Measurements from ENCODE around the gene CDK6.

The CDK6 gene

DNA sequence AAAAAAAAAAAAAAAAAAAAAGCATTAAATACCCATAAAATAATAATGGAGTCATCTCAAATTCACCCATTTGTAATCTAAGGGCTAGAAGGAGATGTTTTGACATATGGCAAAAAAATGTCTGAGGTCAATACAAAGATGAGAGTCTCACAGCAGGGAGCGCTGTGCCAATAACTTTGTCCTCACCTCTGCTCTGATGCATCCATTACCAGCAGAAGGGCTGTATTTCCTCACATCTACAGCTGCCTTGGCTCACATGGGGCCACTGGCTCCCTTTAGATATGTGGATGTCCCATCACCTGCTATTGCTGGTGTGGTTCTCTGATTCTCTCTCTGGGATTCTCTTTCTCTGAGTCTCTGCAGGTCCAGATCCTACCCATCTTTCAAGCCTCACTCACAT, 155.9 kb downstream of the CDK6 start:
- no peak for DNase-seq (ENCODE audit: low read depth)

DNA sequence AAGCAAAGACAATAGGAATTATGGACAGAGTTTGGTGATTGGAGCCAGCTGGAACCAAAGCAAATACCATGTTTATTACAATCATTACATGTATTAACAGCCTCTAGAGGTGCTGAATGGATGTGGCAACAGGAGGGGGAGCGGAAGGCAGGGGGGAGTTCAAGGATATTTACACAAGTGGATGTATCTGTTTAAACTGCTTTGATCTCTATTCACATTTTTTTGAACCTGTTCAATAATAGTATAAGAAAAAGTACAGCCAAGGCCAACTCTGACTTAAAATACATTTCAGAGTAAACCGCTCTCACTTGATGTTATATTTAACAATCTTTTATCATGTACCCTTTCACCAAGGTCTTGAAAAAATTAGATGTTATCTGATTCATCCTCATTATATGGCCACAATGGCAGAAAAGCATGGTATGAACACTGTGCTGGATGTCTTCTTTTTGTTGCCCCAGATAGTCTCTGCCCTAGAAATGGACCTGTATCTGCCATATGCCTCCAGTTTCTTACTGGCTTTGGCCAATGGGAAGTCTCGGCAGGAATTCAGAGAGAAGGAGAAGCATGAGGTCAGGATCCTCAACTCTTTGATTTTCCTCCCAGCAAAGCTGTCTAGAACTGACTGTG, 158.0 kb downstream of the CDK6 start:
- DNase-seq (ENCODE audit: low read depth): no peak

DNA sequence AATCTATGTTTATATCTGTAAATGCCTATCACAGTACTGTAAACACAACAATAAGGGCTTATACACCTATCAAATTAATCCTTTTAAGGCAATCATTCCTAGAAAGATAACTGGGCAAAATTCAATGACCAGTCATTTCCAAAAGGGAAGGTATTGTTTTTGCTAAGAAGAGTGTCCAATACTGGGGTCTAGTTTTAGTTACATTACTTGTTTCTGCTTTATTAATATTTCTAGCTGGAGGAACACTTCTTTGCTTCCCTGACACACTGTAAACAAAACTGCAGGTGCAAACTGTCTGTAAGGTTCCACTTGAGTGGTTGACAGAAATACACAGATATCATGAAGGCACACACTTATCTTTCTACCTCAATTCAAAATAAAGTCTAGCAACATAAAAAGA, 162.0 kb downstream of the CDK6 start:
- DNase-seq (ENCODE audit: low read depth): no peak

DNA sequence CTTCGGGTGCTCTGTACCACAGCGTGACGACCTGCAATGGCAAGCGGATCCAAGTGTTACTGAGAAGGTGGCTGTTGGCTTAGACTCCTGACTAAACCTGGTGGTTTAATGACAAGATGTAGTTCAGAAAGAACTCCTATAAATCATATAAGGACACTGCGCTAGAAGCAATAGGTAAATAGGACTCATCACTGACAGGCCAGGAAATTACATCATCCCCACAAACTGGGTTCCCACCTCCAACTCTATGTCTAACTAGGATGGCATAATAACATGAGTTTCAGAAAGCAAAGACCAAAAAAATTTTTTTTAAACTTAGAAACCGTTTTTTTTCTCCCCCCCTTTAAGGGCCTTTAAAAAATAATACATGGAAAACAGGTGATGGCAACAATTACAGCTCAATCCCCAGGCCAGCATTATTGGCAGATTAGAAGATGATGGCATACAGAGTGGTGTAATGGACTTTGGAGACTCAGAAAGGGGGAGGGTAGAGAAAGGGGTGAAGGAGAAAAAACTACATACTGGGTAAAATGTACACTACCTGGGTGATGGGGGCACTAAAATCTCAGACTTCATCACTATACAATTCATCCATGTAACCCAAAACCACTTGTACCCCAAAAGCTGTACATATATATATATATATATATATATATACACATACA, 164.7 kb downstream of the CDK6 start:
- no peak for DNase-seq (ENCODE audit: low read depth)

DNA sequence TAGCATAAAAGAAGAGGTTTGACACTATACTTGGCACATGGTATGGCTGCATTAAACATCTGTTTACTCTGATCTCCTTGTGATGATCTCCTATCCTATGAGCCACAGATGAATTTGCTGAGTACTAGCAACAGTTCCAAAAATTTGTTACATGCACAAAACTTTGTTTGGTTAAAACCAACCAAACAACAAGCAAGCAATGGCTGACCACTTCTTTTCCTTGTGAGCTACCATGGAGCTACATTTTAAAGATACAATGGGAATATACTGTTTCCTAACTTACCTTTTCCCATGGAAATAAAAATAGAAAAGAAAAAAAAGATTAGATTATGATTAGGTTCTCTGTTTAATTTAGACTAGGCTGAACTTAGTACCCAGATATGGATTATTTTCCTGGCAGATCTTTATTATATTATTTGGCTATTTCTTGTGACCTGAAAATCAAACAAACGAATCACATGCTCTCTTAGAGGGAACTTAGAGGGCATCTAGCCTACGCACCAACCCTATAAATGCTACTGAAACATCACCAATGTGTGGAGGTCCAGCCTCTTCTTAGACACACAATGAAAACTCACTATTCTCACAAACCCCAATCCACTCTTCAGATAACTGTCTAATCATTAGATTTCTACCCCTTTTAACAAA, 166.0 kb downstream of the CDK6 start:
- no peak for DNase-seq (ENCODE audit: low read depth)

DNA sequence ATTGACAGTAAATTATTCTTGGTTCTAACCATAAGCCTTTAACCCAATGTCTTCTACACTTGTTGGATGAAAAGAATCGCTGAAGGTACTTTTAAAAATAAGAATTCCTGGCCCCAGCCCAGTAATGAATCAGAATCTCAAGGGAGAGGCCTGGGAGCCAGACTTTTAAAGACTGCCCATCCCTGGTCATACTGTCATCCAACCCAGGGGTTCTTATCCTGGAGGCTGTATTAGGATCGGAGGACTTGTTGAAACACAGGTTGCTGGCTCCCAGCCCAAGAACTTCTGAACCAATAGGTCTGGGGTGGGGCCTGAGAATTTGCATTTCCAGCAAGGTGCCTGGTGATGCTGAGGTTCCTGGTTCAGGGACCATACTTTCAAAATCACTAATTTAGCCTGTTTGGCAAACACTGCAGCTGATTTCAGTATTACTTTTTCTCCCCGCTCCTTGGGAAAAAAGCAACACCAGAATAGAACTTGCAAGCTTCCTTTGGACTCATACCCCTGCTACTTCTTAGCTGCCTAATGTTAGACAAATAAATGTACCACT, 166.7 kb downstream of the CDK6 start:
- no peak for DNase-seq (ENCODE audit: low read depth)

DNA sequence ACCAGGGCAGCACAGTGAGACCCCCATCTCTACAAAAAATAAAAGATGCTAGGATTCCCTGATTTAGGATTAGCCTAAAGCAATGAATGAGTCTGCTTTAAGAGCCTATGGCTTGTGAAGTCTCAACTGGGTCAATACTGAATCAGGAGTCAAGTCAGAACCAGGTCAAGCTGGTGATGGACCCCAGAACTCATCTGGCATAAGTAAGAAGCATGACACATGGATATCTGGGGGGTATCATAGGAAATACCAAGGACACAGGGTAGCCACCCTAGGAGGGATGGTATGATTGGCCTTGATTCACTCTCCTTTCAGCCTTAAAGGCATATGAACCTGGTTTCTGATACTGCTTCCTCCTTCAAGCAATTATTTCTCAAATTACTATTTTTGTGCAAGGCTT, 167.8 kb downstream of the CDK6 start:
- no peak for DNase-seq (ENCODE audit: low read depth)

DNA sequence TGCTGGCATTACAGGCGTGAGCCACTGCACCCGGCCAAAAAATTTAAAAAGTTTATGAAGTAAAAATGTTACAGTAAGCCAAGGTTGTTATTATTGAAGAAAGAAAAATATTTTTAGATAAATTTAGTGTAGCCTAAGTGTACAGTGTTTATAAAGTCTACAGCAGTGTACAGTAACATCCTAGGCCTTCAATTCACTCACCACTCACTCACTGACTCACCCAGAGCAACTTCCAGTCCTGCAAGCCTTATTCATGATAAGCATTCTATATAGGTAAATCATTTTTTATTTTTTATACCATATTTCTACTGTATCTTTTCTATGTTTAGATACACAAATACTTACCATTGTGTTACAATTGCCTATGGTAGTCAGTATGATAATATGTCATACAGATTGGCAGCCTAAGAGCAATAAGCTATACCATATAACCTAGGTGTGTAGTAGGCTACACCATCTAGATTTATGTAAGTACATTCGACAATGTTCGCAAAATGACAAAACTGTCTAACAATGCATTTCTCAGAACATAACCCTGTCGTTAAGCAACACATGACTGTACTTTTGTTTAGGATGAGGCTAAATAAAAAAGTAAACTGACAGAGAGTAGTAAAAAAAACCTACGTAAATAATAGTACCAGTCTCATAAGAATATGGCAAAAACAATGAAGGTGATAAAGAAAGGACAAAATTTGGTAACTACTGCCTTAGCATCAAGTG, 168.4 kb downstream of the CDK6 start:
- no peak for DNase-seq (ENCODE audit: low read depth)

DNA sequence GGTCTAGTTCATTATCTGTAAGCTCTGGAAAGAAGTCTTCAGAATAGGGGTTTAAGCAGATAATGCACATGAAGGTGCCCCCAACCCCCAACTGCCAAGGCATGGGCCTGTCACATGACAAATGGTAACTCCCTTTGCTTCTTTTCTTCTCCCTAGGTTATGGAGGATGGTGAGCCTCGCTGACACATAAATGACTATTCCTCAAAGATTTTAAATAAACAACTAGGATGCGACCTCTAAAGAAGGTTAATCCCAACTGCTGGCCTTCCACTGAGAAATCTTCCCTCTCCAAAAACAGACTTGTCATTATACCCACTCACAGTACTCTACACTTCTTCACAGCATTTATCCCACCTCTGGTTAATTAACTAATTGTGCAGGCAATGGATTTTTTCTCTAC, 170.4 kb downstream of the CDK6 start:
- DNase-seq (ENCODE audit: low read depth): no peak

DNA sequence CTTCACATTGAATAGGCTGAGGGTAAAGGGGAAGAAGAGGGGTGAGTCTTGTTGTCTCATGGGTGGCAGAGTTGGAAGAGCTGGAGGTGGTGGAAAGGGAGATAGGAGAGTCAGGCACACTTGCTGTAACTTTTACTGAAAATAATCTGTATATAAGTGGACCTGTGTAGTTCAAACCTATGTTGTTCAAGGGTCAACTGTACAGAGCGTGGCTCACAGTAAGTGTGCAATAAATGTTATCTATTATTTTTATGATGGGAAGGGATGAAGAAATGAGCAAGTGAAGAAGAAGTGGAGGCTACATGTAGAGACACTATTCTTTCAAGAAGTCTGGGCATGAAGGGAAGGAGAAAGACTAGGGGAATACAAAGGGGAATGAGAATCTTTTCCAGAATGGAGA, 174.7 kb downstream of the CDK6 start:
- DNase-seq (ENCODE audit: low read depth): no peak

DNA sequence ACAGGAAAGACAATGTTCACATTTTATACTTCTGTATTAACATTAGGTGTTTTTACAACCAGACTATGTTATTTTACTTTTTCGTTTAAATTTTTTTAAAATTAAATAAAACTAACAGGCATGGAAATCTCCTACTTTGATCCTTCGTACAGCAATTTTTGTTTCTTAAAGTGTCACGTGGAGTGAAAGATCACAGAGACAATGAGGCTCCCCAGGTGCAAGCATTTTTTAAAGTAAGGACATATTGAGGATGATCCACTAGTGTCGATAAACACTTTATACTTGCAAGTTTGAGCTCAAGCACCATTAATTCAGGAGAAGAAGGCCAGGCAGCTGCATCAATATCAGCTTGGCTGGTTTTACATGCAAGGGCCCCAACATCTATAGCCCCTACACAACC, 177.7 kb downstream of the CDK6 start:
- DNase-seq (ENCODE audit: low read depth): no peak

DNA sequence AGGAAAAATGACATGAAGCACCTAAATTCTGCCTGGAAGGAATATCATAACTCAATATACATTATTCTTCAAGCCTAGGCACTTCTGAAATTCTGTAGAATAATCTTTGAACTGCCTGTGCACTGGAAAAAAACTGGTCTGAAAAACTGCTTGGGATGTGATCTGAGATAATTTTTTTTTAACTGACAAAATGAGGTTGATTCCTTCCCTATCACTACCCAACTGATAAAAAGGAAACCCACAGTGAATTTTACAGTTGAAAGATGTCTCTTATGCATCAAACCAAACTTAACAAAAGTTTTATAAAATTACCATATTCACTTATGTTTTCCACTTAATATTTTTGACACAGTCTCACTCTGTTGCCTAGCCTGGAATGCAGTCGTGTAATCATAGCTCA, 179.0 kb downstream of the CDK6 start:
- DNase-seq (ENCODE audit: low read depth): no peak

DNA sequence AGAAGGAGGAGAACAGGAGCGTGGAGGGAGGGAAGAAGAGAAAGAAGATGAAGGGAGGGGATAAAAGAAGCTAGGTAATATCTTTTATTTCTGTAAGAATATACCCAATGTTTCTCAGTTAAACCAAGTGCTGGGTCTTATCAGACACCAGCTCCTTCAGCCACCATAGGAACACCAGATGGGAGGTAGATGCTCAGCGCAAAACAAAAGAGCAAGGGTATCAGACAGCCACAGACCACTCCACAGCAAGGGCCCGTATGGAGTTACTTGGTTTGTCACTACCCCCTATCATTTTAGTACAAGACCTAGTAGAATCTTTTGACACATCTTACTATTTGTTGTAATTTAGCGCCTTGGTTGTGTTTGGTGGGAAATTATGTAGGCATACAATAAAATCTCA, 180.3 kb downstream of the CDK6 start:
- no peak for DNase-seq (ENCODE audit: low read depth)

DNA sequence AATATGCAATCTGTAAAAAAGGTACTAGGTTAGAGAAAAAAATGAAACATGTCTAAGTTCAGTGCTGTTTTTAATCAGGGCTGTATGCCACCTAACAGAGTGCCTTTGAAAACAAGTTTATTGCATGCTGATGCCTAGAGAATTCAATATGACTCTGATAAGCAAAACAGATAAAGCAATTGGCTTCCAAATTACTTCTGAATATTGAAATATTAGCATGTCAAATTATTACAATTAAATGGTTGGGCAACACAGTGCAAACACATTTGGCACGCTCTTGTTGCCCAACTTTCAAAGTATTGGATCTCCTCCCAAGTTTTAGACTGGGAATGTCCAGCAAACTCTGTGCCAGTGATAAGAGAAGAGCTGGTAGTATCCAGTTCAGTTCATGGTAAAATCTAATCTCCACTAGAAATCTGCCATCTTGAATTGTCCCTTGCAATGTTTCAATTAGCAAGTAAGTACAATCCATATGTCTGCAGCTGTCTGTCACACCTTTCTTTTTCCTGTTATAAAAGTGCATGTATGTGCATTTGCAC, 181.0 kb downstream of the CDK6 start:
- DNase-seq (ENCODE audit: low read depth): no peak

DNA sequence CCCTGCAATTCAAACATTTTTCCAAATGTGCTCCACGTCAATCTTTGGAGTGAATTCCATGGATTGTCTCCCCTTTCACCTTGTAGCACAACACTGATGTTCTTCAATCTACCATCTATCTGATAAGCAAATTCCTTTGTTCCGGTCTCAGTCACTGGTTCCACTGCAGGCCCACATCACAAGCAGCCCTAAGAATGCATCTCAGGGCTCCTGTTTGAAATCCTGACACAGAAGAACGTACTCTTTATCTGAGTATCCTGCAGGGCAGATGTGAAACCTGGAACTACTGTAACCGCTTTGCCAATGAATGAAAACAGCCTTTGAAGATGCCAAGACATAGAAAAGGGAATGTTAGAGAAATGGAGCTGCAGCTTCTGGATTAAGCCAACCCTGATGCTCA, 183.2 kb downstream of the CDK6 start:
- DNase-seq (ENCODE audit: low read depth): no peak

DNA sequence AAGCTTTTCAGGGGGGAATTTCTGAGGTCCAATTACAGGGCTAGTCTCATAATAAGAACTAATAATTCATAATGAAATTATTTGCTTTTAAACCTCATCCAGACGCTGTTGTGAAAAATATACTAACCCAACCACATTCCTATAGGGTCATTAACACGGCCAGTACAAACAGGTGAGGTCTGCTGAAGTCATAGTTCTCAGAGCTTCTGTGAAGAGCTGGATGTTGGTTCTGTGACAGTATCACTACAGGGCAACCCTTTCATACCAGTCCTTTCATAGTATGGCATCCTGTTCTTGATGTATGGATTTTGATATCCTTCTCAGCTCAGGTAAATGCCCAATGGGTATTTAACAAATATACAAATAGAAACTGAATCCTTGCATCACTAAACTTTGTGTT, 183.8 kb downstream of the CDK6 start:
- no peak for DNase-seq (ENCODE audit: low read depth)

DNA sequence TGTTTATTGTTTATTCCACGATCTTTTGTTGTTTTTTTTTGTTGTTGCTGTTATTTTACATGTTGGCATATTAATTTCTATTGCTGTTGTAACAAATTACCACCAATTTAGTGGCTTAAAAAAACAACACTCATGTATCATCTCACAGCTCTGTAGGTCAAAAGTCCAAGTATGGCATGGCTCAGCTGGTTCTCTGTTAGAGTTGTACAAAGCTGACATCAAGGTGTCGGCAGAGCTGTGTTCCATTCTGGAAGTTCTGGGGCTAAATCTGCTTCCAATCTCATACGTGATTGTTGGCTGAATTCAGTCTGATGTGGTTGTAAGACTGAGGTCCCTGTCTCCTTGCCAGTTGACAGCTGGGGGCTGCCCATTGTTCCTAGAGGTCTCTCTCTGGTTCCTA, 186.0 kb downstream of the CDK6 start:
- no peak for DNase-seq (ENCODE audit: low read depth)

DNA sequence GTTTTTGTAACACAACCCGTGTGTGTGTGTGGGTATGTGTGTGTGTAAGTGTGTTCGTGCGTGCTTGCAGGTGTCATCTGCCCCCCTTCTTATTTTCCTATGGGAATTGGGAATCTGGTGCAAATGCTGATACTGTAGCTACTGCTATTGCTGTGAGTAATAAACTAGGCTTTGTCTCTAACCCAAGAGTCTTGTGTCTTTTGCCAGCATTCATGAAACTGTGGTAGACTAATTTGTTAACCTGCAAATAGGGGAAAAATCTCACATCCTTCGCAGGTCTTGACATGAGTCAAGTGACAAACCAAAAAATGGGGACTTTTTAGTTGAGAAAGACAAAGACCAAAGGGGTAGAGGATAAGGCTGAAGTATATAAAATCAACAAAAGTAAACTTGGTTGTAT, 188.3 kb downstream of the CDK6 start:
- no peak for DNase-seq (ENCODE audit: low read depth)

DNA sequence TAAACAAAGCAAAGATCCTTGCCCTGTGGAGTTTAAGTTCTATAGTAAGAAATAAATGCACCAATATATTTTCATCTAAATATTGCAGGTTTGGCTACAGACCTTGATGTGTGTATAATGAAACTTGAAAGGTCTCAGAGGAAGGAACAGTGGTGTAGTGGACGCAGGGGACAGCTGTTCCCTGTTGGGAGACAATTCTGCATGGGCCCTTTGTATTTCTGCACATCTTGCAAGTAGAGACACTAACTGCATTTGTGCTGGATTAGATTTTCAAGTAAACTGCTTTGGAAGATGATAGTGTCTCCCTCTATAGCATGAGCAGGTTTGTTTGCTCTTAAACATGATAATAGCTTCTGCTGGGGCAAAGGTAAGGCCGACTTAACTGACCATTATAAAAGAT, 188.7 kb downstream of the CDK6 start:
- DNase-seq (ENCODE audit: low read depth): no peak

DNA sequence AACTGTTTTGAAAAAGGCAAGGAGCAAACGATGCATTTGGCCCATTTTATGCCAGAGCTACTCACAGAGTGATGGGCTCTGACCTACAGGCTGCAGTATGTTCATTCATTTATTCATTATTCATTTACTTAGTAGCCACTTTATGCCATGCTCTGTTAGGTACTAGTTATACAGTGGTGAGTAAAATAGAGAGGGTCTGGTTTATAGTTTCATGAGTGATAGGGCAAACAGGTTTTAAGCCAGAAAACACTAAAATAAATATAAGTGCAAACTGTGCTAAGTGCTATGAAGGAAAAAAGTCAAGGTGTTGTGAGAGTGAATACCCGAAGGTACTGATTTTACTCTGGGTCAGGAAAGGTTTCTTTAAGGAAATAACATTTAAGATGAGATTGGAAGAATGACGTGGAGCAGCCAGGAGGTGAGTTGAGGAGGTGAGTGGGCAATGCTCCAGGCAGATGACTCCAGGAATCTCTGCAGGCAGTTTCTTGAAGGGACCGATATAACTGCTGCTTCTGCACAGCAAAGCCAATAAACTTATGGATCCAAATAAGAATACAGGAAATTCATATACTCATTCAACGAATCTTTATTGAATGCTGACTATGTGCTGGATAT, 189.3 kb downstream of the CDK6 start:
- DNase-seq (ENCODE audit: low read depth): no peak

DNA sequence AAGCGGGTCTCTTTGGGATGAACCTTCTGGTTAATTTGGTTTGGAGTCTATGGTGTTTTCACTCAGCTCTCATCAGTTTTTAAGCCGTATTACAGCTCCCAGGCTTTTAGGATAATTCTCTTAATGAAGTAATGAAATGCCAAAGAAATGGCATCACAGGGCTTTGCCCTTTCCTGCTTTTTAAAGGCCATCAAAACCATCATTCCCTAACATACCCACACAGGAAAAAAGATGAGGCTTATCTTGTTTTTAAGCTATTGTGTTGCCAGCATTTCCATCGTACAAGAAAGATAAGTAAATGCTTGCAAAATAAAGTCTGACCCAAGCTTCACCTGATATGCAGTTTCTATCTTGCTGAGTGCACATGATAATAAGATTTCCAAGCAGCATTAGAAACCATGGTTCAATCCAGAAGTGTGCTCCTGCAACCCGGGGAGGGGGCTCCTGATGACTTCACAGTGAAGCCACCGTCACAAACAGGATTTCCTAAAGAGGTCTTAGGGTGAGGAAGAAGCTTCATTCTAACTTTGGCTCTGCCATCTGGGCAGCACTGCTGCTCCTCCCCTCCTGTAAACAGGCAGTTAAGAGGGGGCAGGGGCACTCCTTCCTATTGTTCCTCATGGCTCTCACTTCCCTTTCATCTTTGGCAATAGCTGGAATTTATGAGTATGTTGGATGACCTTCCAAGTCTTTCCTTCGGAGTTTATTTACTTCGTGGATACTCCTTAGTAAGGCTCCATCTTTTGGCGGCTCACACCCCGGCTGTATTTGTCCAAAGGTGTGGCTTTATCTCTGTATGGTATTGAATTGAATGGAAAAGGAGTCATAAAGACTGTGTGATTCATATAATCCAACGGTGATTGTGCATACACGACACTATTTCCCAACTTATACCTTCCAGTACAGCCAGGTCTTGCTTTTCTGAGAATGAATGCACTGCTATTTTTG, 191.0 kb downstream of the CDK6 start:
- no peak for DNase-seq (ENCODE audit: low read depth)

Measured in activated T-cell treated with anti-CD3 and anti-CD28 coated beads for 1 hour (primary cell).